Transverse colon (tissue), 4 donors: Measurements from ENCODE around the gene TENM4. TPM values are rescaled to one million over a fixed set of nuclear protein-coding genes. Genes with fewer than 3 reads are reported as not detected.

Experiments
- DNase-seq: peaks from one replicate; pipeline ENCODE4 v3.0.0-alpha.2; 2019
- H3K27ac ChIP-seq, 4 donors: fragments of 200-600 bp; sonication (generic); 2 replicates each; pipeline ENCODE4 v1.5.1; 2016 to 2018; ENCODE audit warnings: inconsistent platforms in 4 of 4
- H3K27me3 ChIP-seq: fragments of 200-600 bp; sonication (generic); 2 replicates; pipeline ENCODE4 v1.5.1; 2017; ENCODE audit warnings: inconsistent platforms
- H3K36me3 ChIP-seq, 4 donors: fragments of 200-600 bp; sonication (generic); 2 replicates each; pipeline ENCODE4 v1.5.1; 2017 to 2019; ENCODE audit warnings: inconsistent platforms in 4 of 4
- H3K4me1 ChIP-seq, 4 donors: fragments of 200-600 bp; sonication (generic); 2 replicates each; pipeline ENCODE4 v1.5.1; 2017 to 2020; ENCODE audit warnings: inconsistent platforms in 4 of 4
- H3K4me3 ChIP-seq, 4 donors: fragments of 200-600 bp; sonication (generic); 1 replicate in 1 of 4; 2 replicates in 3 of 4; pipeline versions ENCODE4 v1.5.1 to v1.6.1; 2017 to 2019; ENCODE audit warnings: inconsistent platforms in 4 of 4
- H3K9me3 ChIP-seq, 2 donors: fragments of 200-600 bp; sonication (generic); 2 replicates each; pipeline ENCODE4 v1.5.1; 2017 to 2019; ENCODE audit warnings: inconsistent platforms in 2 of 2
- EP300 ChIP-seq: sonication (generic); formaldehyde crosslinking; IDR thresholded peaks from one replicate; pipeline ENCODE4 v1.6.1; 2017; ENCODE audit warnings: antibody characterized with exemption, low read depth
- POLR2A ChIP-seq: fragments of 450-650 bp; IDR thresholded peaks from one replicate; pipeline ENCODE4 v1.6.1; 2016; ENCODE audit warnings: antibody characterized with exemption, mild to moderate bottlenecking, moderate library complexity
- POLR2AphosphoS5 ChIP-seq, 3 donors: sonication (generic); formaldehyde crosslinking; IDR thresholded peaks; one replicate each; pipeline ENCODE4 v1.6.1; 2016; ENCODE audit warnings: antibody characterized with exemption in 3 of 3
- WGBS, 2 donors: methylation state at CpG; one replicate each; pipeline ENCODE4 v1.1.5; 2018; ENCODE audit warnings: low coverage in 1 of 2; 5-methylcytosine and 5-hydroxymethylcytosine counted together
- in situ Hi-C, 4 donors: fragments of 200-750 bp; cut with MboI; loops; one replicate each; pipeline versions ENCODE4 v1.15.0 to v1.15.1; 2017; ENCODE audit warnings: low sequenced_read_pairs in 3 of 4, low pct_ligation_motif_present in 1 of 4, low pct_unique_long_range_greater_than_20kb in 1 of 4
- intact Hi-C: fragments of 100-400 bp; cut with DNase I; formaldehyde crosslinking; loops from one replicate; pipeline ENCODE4 v1.15.1; 2023; ENCODE audit warnings: low total_unique reads
- total RNA-seq, 4 donors: library from RNA; depleted of rRNA; stranded (reverse); fragments of >200 nt; gene quantifications; one replicate each; pipeline ENCODE4 v1.1.0, GENCODE V29; 2016
- TF ChIP-seq, protein P1 (sequence below), 5 experiments: fragments of 200-600 bp in 3 of 5; fragments of 450-650 bp in 2 of 5; sonication (generic) in 3 of 5; IDR thresholded peaks; 1 replicate in 2 of 5; 2 replicates in 3 of 5; pipeline ENCODE4 v1.5.1; 2016 to 2017; ENCODE audit warnings: antibody characterized with exemption in 5 of 5, inconsistent platforms in 3 of 5, mild to moderate bottlenecking in 2 of 5, moderate library complexity in 1 of 5

TENM4 gene
- total RNA-seq, 4 donors from 2014 or later = 0.14 to 0.79 (median 0.39) TPM

DNA sequence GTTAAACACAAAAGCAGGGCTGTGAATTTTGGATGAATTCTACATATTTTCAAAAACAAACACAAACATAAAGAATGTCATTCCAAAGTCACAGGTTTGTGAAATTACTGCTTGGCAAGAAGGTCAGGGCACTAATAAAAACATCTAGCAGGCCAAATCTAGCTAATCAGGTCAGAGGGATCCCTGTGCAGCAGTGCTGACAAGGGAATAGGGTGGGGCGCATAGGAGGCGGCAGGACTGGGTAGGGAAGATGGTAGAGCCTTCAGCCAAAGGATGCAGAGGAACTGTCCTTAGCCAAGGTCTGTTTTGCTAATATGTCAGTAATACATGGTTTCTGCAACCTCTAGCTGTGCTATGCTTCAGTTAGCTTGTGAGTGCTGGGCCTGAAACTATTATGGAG is 396.6 kb downstream of the TENM4 start:
- in situ Hi-C loops = no loop called here
- DNase-seq = no peak
- Histone ChIP-seq H3K4me3 (no peak overlapping the region), H3K27me3 (no peaks in the 10 kb centered on the region), H3K4me1 (no peaks in the 10 kb centered on the region), H3K27ac (no peak overlapping the region), H3K36me3 (no peaks in the 10 kb centered on the region), H3K9me3 (no peaks in the 10 kb centered on the region)
- TF ChIP-seq EP300 = no peak
- no peak for TF ChIP-seq POLR2A
- no peak for TF ChIP-seq POLR2AphosphoS5 (IDR thresholded peaks at IDR 0.05)
- TF ChIP-seq, protein P1, sequence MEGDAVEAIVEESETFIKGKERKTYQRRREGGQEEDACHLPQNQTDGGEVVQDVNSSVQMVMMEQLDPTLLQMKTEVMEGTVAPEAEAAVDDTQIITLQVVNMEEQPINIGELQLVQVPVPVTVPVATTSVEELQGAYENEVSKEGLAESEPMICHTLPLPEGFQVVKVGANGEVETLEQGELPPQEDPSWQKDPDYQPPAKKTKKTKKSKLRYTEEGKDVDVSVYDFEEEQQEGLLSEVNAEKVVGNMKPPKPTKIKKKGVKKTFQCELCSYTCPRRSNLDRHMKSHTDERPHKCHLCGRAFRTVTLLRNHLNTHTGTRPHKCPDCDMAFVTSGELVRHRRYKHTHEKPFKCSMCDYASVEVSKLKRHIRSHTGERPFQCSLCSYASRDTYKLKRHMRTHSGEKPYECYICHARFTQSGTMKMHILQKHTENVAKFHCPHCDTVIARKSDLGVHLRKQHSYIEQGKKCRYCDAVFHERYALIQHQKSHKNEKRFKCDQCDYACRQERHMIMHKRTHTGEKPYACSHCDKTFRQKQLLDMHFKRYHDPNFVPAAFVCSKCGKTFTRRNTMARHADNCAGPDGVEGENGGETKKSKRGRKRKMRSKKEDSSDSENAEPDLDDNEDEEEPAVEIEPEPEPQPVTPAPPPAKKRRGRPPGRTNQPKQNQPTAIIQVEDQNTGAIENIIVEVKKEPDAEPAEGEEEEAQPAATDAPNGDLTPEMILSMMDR (IDR thresholded peaks at IDR 0.05) = no peak
- intact Hi-C loops = no loop called here
- 60 to 91% methylated on average over 2 of the region's 2 CpGs for WGBS, 2 donors

DNA sequence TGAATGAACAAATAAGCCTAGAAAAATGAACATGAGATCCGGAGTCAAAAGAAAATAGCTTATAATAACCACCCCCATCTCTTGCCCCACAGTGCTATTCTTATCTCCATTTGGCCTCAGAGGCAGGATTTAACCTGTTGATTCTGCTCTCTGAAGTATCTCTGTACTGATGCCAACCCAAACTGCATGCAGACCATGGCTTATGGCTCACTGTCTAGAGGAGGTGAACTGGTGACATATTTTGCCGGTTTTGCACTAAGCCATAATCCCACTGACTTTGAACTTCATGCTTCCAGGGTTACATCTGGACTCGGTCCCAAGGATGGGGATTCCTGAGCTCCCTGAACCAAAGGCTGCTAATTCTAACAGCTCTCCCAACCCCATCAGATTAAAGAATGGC is 397.1 kb downstream of the TENM4 start:
- H3K4me3 ChIP-seq = no peak overlapping the region
- no peaks in the 10 kb centered on the region for H3K9me3 ChIP-seq
- H3K36me3 ChIP-seq = no peaks in the 10 kb centered on the region
- H3K4me1 ChIP-seq = no peaks in the 10 kb centered on the region
- DNase-seq = no peak
- intact Hi-C loops = no loop called here
- in situ Hi-C loops = no loop called here
- H3K27ac ChIP-seq = no peak overlapping the region
- no peaks in the 10 kb centered on the region for H3K27me3 ChIP-seq
- TF ChIP-seq POLR2A (no peak), POLR2AphosphoS5 (IDR thresholded peaks at IDR 0.05) (no peak), EP300 (no peak)
- TF ChIP-seq, protein P1 (IDR thresholded peaks at IDR 0.05) = no peak
- 73 to 80% methylated on average over 3 of the region's 3 CpGs for WGBS, 2 donors

DNA sequence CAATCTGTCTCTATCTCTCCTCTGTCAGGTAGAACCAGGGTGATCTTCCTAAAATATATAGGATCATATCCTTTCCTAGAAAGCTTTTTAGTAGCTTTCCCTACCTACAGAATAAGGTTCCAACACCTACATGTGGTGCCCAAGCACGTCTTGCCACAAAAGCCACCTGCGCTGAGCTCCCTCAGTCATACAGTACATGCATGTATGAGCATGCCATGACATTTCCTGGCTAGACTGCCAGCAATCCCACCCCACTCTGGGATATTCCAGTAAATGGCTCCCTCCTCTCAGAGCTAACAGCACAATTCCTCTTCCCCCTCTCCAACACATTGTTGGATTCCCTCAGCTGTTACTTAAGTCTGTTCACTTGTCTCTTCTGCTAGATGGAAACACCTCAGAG is 398.0 kb downstream of the TENM4 start:
- no peak overlapping the region for H3K4me3 ChIP-seq
- no peaks in the 10 kb centered on the region for H3K4me1 ChIP-seq
- H3K27ac ChIP-seq = no peak overlapping the region
- in situ Hi-C loops (no loop called here), intact Hi-C loops (no loop called here)
- H3K36me3 ChIP-seq = no peaks in the 10 kb centered on the region
- TF ChIP-seq POLR2A = no peak
- no peak for TF ChIP-seq POLR2AphosphoS5 (IDR thresholded peaks at IDR 0.05)
- no peak for DNase-seq
- no peaks in the 10 kb centered on the region for H3K9me3 ChIP-seq
- no peaks in the 10 kb centered on the region for H3K27me3 ChIP-seq
- WGBS, 2 donors = 96% methylated on average over 2 of the region's 2 CpGs; no CpG with 5 or more reads in 1 of the 2 donors

DNA sequence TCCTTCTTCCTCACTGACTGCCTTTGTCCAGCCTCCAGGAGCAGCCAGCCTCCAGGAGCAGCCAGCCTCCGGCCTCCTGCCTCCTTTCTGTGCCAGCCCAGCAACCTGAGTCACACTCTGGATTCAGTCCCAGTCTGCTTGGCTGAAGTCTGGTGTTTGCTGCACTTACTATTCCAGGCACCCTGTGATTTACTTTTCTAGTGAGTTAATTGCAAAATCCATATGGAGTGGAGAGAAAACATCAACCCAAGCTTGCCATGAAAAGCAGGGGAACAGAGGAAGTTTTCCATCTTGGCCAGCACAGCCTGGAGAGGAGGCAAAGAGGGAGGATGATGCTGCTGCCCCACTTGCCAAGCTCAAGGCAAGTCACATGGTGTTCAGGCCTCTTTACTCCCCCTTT is 400.5 kb downstream of the TENM4 start:
- no peak overlapping the region for H3K27ac ChIP-seq
- H3K9me3 ChIP-seq = no peaks in the 10 kb centered on the region
- no peak overlapping the region for H3K4me3 ChIP-seq
- H3K27me3 ChIP-seq = no peaks in the 10 kb centered on the region
- intact Hi-C loops = no loop called here
- in situ Hi-C loops = no loop called here
- TF ChIP-seq POLR2A (no peak), POLR2AphosphoS5 (IDR thresholded peaks at IDR 0.05) (no peak), EP300 (no peak)
- TF ChIP-seq, protein P1 (IDR thresholded peaks at IDR 0.05) = no peak
- DNase-seq = no peak
- WGBS, 2 donors = 67 to 75% methylated on average over 1 of the region's 1 CpG
- no peaks in the 10 kb centered on the region for H3K36me3 ChIP-seq
- no peaks in the 10 kb centered on the region for H3K4me1 ChIP-seq

DNA sequence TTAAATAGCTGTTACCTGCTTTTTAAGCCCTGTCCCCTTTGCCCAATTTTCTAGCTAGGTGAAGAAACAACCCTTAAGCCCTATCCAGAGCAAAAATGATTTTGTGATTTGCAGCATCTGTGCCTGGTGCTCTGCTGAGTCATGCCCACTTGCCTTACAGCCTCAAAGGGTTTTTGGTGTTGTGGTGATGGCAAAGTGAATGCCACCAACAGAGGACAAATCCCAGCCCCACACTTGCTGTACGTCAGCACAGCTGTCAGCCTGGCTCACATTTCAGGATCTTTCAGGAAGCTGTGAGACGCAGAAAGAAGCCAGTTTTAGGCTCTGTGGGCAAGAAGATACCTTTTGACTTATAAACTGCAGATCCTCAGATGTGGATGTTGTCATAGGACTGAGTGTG is 401.7 kb downstream of the TENM4 start:
- no peak for DNase-seq
- Histone ChIP-seq H3K27me3 (no peaks in the 10 kb centered on the region), H3K4me1 (no peaks in the 10 kb centered on the region), H3K9me3 (no peaks in the 10 kb centered on the region), H3K27ac (no peak overlapping the region), H3K4me3 (no peak overlapping the region), H3K36me3 (no peaks in the 10 kb centered on the region)
- WGBS, 2 donors = 71% methylated on average over 2 of the region's 2 CpGs; no CpG with 5 or more reads in 1 of the 2 donors
- TF ChIP-seq EP300 (no peak), POLR2AphosphoS5 (IDR thresholded peaks at IDR 0.05) (no peak), POLR2A (no peak)
- TF ChIP-seq, protein P1 (IDR thresholded peaks at IDR 0.05) = no peak
- in situ Hi-C loops = no loop called here
- intact Hi-C loops = no loop called here
